ENCODE measurements around the gene CDC42BPA.

DNA sequence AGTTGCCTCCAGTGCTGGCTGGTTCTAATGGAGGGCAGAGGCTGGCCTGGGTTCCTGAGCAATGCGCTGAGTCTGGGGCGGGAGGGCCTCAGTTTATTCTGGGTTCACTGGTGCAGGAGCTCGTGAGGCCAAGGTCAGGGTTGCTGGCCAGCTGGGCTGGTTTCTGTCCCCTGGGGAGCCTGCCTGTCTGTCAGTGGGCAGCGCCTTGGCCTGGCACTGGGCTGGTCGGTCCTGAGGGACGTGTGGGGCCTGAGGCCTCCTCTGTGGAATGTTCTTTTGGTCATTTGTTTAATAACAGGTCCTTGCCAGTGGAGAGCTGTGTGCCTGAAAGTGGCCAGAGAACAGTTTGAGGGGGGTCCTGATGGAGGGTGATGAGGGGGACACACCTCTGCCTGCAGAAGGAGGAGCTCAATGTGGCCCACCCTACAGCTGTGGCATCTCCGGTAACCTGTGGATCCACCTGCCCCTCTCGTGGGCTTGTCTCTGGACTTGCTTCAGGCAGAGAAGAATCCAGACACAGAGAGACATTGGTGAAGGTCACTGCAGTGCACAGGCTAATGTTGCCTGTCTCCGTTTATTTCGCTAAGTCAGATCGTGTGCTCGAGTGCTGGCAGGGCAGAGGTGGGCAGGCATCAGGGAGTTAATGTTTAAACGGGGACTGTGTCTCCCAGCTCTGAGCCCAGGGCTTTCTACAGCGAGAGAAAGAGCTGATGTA, 343.6 kb downstream of the CDC42BPA start:
- TF ChIP-seq CTCF (conservative IDR thresholded peaks at IDR 0.05; ENCODE audit: low read depth, low read length) (no peak), EZH2 (IDR thresholded peaks at IDR 0.05; ENCODE audit: low read length, unreplicated experiment) (no peak), EZH2phosphoT487 (IDR thresholded peaks at IDR 0.05; ENCODE audit: borderline replicate concordance, low read length) (no peak)
